Body of pancreas (tissue), 4 donors: ENCODE measurements around the gene MPL.

Experiments
- POLR2A ChIP-seq, 3 donors: fragments of 450-650 bp; IDR thresholded peaks; one replicate each; pipeline ENCODE4 v1.6.1; 2016; ENCODE audit warnings: antibody characterized with exemption in 3 of 3, mild to moderate bottlenecking in 2 of 3
- TF ChIP-seq, protein P1 (sequence below), 7 experiments: fragments of 450-650 bp in 4 of 7; fragments of 200-600 bp in 3 of 7; sonication (generic) in 3 of 7; IDR thresholded peaks; one replicate each; pipeline ENCODE4 v1.5.1; 2016 to 2019; ENCODE audit warnings: antibody characterized with exemption in 7 of 7

DNA sequence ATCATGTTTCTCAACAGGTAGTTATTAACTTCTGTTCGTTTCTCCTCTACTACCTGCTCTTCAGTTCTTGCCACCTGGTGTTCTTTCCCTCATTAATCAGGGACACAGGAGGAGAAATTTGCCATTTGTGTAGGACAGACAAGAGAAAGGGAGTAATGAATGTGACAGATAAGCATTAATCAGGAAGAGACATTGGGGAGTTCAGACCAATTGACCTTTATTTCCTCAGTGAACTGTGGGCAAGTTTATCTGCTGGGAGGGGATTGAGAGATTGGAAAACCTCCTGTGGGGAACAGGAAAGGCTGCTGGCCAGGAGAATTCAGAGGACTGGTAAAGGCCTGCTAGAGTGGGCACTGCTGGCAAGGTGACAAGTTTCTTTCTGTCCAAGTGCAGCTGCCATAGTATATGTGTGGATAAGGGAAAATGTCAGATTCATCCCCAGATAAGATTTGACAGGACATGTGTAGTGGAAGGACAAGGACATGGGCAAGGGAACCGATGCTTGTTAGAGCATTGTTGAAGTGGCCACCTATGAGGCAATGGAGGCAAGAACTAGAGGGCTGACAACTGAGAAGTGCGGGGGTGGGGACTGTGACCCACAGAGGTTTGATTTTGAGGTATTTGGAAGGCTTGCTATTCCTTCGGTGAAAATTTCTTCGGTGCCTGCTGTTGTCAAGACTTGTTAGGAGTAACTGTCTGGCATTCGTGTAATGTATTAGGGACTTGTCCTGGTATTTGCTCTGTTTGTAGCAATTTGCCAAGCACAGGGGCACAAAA is 64.7 kb downstream of the MPL start:
- TF ChIP-seq, protein P1, sequence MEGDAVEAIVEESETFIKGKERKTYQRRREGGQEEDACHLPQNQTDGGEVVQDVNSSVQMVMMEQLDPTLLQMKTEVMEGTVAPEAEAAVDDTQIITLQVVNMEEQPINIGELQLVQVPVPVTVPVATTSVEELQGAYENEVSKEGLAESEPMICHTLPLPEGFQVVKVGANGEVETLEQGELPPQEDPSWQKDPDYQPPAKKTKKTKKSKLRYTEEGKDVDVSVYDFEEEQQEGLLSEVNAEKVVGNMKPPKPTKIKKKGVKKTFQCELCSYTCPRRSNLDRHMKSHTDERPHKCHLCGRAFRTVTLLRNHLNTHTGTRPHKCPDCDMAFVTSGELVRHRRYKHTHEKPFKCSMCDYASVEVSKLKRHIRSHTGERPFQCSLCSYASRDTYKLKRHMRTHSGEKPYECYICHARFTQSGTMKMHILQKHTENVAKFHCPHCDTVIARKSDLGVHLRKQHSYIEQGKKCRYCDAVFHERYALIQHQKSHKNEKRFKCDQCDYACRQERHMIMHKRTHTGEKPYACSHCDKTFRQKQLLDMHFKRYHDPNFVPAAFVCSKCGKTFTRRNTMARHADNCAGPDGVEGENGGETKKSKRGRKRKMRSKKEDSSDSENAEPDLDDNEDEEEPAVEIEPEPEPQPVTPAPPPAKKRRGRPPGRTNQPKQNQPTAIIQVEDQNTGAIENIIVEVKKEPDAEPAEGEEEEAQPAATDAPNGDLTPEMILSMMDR (IDR thresholded peaks at IDR 0.05), result no peak
- TF ChIP-seq POLR2A (IDR thresholded peaks at IDR 0.05), result no peak
